ENCODE data around the gene SPON1. TPM values are rescaled to one million over a fixed set of nuclear protein-coding genes. Genes with fewer than 3 reads are reported as not detected.

SPON1 gene
- total and polyA plus RNA-seq, 11 donors, result 1.6 to 20.0 (median 6.8) TPM

DNA sequence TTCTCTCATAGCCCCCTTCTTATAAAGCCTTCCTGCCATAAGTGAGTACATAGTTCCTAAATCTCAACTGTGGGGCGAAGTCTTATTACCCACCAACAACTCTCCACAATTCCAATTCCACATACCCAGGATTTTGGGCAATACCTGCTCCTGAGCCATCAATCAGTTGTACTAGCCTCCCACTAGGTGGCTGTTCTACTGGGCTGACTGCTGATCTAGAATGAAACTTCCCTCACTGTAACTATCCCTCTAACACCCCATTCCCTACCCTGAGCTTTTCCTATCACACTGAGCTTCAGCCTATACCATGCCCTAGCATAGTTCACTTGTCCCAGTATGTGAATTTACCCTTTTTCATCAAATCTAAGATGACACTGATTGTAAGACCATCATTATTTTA is 344.0 kb downstream of the SPON1 start:
- no peak for ATAC-seq
- Histone ChIP-seq H3K27ac (no peak overlapping the region), H3K4me3 (no peak overlapping the region), H3K9me3 (no peaks in the 10 kb centered on the region), H3K36me3 (no peaks in the 10 kb centered on the region), H3K27me3 (no peaks in the 10 kb centered on the region), H3K4me1 (peaks cover 0 to 52% (median 25%) of the 10 kb centered on the region in 12 donors)
- DNase-seq, result no peak
- intact Hi-C loops (cut with DNase I), result loop anchor here in 2 of 10 donors (10.0 kb wide), 2 partner anchors 48 to 598 kb away; partner anchors contain the start of gene RRAS2 (in 1 of the 2)
- 94 to 98% (median 96%) methylated on average over 1 of the region's 1 CpG for WGBS, 4 donors
- TF ChIP-seq POLR2A (IDR thresholded peaks at IDR 0.05), result no peak
- TF ChIP-seq, protein P1, sequence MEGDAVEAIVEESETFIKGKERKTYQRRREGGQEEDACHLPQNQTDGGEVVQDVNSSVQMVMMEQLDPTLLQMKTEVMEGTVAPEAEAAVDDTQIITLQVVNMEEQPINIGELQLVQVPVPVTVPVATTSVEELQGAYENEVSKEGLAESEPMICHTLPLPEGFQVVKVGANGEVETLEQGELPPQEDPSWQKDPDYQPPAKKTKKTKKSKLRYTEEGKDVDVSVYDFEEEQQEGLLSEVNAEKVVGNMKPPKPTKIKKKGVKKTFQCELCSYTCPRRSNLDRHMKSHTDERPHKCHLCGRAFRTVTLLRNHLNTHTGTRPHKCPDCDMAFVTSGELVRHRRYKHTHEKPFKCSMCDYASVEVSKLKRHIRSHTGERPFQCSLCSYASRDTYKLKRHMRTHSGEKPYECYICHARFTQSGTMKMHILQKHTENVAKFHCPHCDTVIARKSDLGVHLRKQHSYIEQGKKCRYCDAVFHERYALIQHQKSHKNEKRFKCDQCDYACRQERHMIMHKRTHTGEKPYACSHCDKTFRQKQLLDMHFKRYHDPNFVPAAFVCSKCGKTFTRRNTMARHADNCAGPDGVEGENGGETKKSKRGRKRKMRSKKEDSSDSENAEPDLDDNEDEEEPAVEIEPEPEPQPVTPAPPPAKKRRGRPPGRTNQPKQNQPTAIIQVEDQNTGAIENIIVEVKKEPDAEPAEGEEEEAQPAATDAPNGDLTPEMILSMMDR (IDR thresholded peaks at IDR 0.05), result no peak

- Histone ChIP-seq H3K4me1 (peaks cover 0 to 52% (median 21%) of the 10 kb centered on the region in 12 donors), H3K4me3 (no peak overlapping the region), H3K9me3 (no peaks in the 10 kb centered on the region), H3K36me3 (no peaks in the 10 kb centered on the region), H3K27ac (no peak overlapping the region), H3K27me3 (no peaks in the 10 kb centered on the region)
- intact Hi-C loops (cut with DNase I), result loop anchor here in 2 of 10 donors (10.0 kb wide), 2 partner anchors 46 to 596 kb away; partner anchors contain the start of gene RRAS2 (in 1 of the 2)
- TF ChIP-seq, protein P1 (IDR thresholded peaks at IDR 0.05), result peak; percentile 17 to 58 (median 38)
- no peak for TF ChIP-seq POLR2A (IDR thresholded peaks at IDR 0.05)
- ATAC-seq (peak in 1 of 4 donors; percentile 48), DNase-seq (no peak)
- 53 to 60% (median 57%) methylated on average over 5 of the region's 5 CpGs for WGBS, 4 donors
Measured at GRCh38 chr11:14308114-14308896, 345.8 kb downstream of the SPON1 start.

GRCh38 chr11:14308897-14309387 is 346.4 kb downstream of the SPON1 start:
- H3K27ac ChIP-seq, result no peak overlapping the region

More at GRCh38 chr11:14308897-14309387, 346.4 kb downstream of the SPON1 start:
- WGBS, 4 donors, result 85 to 97% (median 92%) methylated on average over 1 of the region's 1 CpG
- DNase-seq, result no peak
- no peaks in the 10 kb centered on the region for H3K9me3 ChIP-seq
- H3K27me3 ChIP-seq, result no peaks in the 10 kb centered on the region
- ATAC-seq, result no peak
- TF ChIP-seq, protein P1 (IDR thresholded peaks at IDR 0.05), result peak in 1 of 12 donors; percentile 4
- TF ChIP-seq POLR2A (IDR thresholded peaks at IDR 0.05), result no peak
- H3K4me1 ChIP-seq, result peaks cover 0 to 58% (median 21%) of the 10 kb centered on the region in 12 donors
- no peak overlapping the region for H3K4me3 ChIP-seq
- H3K36me3 ChIP-seq, result no peaks in the 10 kb centered on the region
- intact Hi-C loops (cut with DNase I), result loop anchor here in 2 of 10 donors (10.0 kb wide), 2 partner anchors 46 to 596 kb away; partner anchors contain the start of gene RRAS2 (in 1 of the 2)

All from heart left ventricle (tissue), 16 donors.